GM19463 (cell line): ENCODE data around the gene MYO18A.

ENCODE experiments used
- ATAC-seq: cut with Tn5 transposase; IDR thresholded peaks from one replicate; pipeline ENCODE4 v1.9.1; 2021; ENCODE audit warnings: mild to moderate bottlenecking, moderate library complexity; ENCODE audit not compliant: unreplicated experiment

Gene MYO18A

DNA sequence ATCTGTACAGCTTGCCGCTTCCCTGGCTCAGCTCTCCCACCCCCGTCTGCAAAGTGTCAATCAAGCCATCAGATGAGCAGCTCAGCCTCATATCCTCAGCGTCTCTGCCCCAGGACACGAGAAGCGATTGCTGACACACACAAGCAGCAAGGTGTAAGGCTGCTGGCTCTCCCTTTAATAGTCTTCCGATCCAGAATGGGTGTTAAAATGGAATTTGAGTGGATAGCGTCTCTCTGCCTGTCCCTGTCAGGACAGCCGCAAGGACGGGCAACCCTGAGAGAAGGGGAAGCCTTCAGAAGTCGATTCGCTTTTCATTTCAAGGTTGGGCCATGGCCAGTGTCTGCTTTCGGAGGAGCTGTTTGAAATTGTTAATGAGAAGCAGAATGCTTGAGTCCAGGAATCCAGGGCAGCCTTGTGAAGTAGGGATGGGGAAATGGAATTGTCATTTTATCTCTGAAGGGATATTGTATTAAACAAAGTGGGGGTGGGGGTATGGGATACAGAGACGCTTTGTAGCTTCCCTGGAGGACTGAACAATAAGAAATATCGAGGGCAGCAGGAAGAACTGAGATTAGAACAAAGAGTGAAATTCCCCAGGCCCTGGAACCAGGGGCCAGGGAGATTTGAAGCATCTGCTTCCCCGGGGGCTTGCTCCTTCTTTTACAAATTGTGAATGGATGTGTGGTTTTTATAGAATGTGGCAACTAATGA lies 142.0 kb downstream of the MYO18A start:
- no peak for ATAC-seq

DNA sequence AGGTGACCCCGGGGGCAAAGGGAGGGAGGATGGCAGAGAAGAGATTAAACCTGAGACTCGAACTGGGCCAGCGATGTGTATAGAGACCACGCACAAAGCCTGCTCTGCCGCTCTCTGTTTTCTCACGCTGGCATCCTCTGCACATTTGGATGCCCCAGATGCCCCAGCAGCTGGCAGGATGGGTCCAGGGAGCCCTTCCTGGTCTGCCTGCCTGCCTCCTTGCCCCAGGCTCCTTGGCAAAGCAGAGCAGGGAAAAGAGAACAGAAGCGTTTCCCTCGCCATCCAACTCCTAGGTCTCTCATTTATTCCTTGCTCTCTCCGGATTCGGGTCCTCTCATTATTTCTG lies 142.5 kb downstream of the MYO18A start:
- ATAC-seq, result no peak

DNA sequence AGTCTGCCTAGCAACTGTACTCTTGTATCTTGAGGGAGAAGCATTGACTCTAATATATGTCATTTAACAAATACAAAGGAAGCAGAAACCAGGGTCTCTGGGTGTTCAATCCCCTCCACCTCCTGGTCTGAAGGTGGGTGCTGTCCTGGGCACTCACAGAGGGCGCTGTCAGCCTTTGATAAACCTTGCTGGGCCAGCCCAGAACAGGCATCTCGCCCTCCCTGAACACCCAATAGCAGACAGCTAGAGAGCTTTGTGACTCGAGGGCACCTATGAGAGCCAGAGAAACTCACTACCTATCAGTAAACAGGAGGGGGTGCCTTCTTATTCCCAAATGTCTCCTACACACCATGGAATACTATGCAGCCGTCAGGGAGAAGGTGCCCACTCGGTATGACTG lies 143.6 kb downstream of the MYO18A start:
- no peak for ATAC-seq

DNA sequence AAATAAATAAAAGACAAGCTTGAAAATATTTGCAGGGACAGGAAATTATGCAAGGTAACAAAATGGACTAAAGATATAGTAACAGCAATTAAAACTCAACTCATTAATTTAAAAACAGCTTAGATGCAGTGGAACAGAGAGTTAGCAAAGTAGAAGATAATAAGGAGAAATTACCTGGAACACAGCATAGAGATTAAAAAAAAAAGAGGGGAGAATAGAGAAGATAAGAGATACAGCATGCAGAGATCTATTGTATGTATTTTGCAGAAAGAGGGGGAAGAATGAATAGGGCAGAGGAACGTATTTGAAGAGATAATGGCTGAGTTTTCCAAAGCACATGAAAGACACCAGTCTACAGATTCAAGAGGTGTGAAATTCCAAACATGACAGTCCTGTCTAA lies 145.7 kb downstream of the MYO18A start:
- no peak for ATAC-seq

DNA sequence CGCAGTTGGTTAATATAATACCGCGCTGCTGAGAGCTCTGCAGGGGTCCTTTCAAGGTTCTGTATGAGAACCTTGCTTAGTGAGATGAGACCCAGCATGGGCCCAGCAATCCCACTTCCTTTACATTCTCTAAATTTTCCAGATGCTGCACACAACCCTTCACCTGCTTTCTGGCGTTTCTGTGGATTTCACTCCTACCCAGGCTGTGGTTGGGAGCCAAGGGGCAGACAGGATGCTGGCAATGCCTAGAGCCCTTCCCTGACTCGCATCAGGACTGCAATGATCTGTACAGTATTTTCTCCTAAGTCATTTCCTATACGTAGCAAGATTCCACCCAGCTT lies 147.4 kb downstream of the MYO18A start:
- no peak for ATAC-seq

DNA sequence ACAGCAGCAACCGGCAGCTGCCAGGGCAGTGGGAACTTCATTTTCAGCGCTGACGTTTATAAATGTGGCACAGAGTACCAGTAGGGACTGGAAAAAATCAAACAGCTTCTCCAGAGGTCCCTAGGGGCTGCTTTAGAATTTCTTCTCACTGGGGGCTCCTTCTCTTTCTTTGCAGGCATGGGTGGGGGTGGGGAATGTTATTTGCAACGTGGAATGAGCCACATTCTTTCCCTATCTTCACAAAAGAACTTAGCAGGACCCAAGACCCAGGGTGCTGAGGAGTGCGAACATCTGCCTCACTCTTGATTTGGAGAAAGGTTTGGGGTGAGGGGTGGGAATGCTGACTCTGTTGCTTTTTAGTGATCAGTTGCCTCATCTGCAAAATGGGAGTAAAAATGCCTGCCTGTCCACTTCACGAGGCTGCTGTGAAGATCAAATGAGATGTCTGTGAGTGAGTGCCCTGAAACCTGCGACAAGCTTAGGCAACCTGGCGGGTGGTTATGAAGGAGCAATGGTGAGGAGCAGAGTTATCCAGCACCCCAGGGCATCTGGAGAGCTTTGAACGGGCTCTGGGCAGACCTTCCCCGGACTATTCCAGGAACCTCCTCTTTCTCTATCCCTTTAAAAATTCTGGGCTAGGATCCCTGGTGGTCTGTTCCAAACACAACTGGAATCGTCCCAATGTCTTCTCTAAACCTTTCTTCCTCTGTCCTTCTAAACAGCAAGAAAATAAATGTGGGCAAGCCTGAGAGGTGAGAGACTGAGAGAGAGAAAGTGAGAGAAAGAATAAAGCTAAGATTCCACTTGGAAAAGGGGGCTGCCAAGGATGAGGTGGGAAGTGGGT lies 148.0 kb downstream of the MYO18A start:
- no peak for ATAC-seq

DNA sequence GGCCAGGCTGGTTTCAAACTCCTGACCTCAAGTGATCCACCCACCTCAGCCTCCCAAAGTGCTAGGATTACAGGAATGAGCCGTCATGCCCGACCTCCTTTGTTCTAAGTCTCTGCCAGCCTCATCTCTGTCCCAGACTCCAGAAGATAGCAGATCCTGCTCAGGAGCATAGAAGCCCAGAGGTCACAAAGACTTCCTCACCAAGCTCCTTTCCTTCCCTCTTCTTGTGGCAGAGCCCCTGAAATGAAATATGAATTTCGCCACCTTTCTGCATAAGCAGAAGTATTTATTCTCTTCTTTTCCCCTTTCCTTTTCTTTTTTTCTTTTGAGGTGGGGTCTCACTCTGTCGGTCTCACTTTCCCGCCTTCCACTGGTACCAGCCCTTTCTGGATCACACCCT lies 148.7 kb downstream of the MYO18A start:
- ATAC-seq, result no peak

DNA sequence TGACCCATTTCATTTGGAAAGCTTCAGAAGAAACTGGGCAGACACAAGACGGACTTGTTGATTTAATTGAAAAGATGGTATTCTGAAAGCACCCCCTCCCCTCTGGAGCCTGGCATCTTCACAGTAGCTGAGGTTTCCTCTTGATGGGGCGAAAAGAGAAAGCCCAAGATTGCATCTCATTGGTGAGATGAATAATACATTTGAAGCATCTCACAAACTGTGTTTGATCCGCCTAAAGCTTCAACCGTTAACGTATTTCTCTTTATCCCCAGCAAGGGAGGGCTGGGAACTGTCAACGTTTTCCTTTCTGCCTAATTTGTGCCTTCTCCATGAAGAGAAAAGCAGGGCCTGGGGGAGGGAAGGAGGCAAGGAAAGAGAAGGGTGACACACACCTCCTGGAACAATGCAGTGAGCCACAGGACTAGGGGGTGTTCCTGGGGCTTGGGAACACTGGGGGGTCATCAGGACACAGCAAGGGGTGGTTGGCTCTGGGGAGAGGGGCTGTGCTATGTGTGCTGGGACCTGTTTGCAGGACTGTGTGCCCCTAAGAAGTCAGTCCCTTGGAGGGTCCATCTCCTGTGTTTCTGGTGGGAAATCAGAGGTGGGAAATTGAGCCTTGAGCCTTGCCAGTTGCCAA lies 155.8 kb downstream of the MYO18A start:
- ATAC-seq, result no peak

DNA sequence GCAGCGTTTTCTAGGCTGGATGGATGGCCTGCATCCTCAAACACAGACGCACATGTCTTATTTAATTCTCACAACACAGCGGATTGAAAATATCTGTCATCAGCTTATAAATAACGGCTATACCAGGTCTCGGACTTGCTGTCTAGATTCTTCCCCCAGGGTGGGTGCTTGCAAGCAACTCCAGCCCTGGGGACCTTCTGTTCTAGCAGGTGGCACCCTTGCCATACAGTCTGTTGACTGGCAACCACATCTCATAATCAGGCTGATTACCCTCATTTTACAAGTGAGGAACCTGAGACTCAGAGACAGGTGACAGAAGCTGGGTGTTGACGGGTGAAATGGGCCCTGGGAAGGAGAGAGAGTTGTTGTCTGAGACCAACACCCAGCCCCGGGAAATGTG lies 158.1 kb downstream of the MYO18A start:
- no peak for ATAC-seq

DNA sequence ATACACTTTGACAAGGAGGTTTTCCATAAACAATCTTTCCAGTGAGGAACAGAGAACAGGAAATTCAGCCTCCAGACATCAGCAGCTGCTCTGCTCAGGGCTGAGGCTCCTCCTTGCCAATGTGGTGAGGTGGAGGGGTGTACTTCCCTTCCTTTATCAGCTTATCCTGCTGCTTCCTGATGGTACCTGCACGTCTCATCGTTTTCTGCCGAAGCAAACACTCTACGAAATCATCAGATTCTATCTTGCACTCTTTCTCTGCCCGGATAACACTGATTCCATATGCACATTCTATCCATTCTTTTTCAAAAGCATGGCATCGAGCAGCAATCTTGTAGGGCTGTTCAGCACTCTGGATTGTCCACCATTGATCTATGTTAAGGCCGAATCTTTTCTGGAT lies 159.0 kb downstream of the MYO18A start:
- ATAC-seq, result no peak
